GM21515 (cell line): ENCODE data around the gene PLPP3.

Source experiments
- ATAC-seq: cut with Tn5 transposase; IDR thresholded peaks from one replicate; pipeline ENCODE4 v1.9.1; 2021; ENCODE audit not compliant: unreplicated experiment

Gene PLPP3

DNA sequence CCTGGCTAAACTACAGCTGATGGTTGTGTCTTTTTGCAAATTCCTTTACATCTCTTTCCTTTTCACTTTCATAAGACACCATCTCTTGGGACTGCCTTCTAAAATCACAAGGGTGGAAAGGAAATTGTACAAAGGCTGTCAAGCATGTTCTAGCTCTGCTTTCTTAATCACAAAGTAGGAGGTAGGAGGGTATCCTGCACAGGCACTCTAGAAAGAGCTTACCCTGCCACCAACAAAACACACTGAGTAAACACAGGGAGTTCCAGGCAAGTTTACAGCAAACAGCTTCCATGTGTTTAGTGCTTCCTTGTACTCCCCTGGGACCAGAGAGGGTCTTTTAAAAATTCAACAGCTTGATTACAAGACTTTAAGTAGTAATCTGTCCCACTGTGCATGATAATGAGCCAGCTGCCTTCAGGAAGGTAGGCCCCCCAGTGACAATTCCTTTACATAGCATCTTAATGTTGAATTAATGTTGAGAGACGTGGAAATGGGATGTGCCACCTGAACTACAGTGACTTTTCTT is 2.4 kb downstream of the PLPP3 start:
- ATAC-seq, result no peak

- no peak for ATAC-seq
Measured at GRCh38 chr1:56575865-56576264, 3.5 kb downstream of the PLPP3 start.

GRCh38 chr1:56574794-56575193 is 4.6 kb downstream of the PLPP3 start:
- ATAC-seq, result no peak

- ATAC-seq, result no peak
Measured at GRCh38 chr1:56573311-56573710, 6.1 kb downstream of the PLPP3 start.

- ATAC-seq, result no peak
Measured at GRCh38 chr1:56572334-56573050, 6.9 kb downstream of the PLPP3 start.

DNA sequence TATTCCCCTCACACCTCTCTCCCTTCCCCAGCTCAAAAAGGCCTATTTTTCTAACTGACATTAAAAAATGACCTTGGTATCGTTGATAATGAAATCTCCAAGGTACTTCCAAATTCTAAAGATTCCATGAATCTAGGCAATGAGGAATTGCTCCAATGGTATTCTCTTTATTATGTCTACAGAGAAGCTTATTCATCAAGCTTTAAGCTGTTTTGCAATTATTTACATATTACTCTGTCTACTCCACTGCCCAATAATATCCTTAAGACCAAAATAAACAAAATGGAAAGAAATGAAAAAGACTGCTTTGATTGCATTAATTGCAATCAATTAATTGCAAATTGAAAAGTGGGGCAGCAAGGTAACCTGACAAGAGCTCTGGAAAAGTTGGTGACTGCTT is 7.9 kb downstream of the PLPP3 start:
- no peak for ATAC-seq

- no peak for ATAC-seq
Measured at GRCh38 chr1:56570924-56571372, 8.4 kb downstream of the PLPP3 start.

GRCh38 chr1:56569661-56570060 is 9.7 kb downstream of the PLPP3 start:
- ATAC-seq, result no peak

GRCh38 chr1:56566994-56567393 is 12.4 kb downstream of the PLPP3 start:
- no peak for ATAC-seq

DNA sequence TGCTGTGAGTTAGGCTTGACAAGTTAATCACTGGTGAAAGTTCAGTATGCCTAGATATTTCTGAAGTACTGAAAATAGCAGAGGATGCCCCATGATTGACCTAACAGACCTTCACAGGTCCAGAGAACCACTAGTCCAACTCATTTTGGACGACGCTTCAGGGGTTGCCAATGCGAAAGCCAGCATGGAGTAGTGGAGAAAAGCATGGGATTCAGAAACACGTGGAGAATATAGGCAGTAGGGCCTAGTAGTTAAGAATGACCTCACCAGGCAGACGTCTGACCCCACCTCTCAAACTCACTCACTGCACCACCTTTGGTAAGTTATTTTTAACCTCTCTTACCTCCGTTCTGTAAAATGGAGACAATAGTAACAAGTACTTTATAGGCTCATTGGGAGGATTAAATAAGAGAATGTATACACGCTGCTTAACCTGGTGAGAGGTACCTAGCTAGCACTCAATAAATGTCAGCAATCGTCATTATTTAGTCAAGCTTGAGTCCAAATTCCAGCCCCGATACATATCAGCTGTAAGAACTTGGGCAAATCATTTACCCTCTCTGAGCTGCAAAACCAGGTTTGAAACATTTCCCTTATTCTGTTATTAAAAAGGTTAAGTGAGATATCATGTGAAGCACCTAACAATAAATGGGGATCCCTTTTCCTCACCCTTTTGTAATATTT is 13.2 kb downstream of the PLPP3 start:
- ATAC-seq, result no peak

DNA sequence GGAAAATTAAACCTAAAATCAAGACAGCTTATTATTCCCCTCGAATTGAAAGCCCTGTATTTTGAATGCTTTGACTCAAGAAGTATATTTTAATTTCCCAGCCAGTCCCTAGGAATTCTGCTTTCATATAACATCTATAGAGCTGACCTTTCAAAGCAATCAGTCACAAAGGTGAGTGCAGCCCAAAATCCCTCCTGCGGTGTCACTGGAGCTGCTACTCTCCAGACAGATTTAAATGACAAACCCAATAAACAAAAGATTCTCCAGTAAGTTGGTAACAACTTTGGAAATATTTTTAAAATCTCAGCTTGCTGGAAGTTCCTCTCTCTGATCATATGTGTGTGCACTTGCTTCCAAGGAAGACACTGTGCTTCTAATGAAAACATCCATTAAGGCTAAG is 14.7 kb downstream of the PLPP3 start:
- no peak for ATAC-seq

GRCh38 chr1:56563568-56563967 is 15.8 kb downstream of the PLPP3 start:
- ATAC-seq, result no peak

DNA sequence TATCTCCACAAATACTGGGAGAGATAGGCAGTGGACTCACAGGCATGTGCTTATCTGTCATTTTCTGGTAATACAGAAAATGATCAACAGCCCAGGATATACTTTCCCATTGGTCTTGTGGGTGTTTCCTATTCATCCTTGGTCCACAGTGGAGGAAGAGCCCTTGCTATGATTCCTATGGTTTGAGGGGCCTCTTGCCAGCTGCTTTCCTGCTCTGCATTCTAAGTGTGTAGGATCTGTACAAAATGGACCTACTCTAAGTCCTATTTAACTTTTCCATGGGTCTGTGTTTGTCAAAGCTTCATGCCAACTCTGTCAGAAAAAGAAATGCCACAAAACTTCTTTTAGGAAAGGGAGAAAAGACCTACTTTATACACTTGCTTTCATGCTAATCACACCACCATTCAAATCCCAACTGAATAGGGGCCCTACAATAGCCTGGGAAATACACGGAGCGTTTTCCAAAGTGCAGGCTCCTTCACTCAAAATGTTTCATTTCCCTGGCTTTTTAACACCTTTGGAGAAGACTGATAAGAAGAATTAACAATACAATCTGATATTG is 16.4 kb downstream of the PLPP3 start:
- ATAC-seq, result no peak

GRCh38 chr1:56561227-56562019 is 17.9 kb downstream of the PLPP3 start:
- no peak for ATAC-seq

GRCh38 chr1:56557746-56558145 is 21.6 kb downstream of the PLPP3 start:
- no peak for ATAC-seq

- no peak for ATAC-seq
Measured at GRCh38 chr1:56555448-56555847, 23.9 kb downstream of the PLPP3 start.

DNA sequence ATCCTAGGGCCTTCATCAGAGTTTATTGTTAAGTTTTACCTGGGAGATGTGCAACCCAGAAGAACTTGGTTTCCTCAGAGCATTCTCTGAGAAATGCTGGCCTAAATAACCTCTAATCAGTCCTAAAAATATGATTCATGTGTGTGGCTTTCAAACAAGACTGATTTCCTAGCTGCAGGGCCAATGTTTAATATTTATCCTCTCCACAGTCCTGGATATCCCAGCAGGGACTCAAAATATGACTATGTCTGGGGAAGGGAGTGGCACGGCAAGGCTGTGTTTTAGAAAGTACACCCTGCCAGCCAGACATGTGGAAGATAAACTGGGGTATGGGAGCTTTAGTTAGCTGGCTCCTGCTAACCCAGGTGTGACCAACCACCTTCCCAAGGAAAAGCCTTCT is 26.3 kb downstream of the PLPP3 start:
- ATAC-seq, result no peak

- ATAC-seq, result no peak
Measured at GRCh38 chr1:56552349-56552748, 27.0 kb downstream of the PLPP3 start.

- ATAC-seq, result no peak
Measured at GRCh38 chr1:56551691-56552090, 27.7 kb downstream of the PLPP3 start.

GRCh38 chr1:56550859-56551188 is 28.5 kb downstream of the PLPP3 start:
- no peak for ATAC-seq

GRCh38 chr1:56550138-56550858 is 29.1 kb downstream of the PLPP3 start:
- ATAC-seq, result no peak
